NCI-H69 (cell line): ENCODE data around the gene PNRC1.
A peak's percentile ranks its signal among the peaks of the same experiment; 100 is the strongest.
"Not testable (repeated sequence)": the region's sequence is repeated elsewhere in the genome, so short reads cannot be mapped to it uniquely, and the experiment has no call there.

Experiments
- DNase-seq: peaks from one replicate; lab custom pipeline; 2025; lab: John Stamatoyannopoulos, UW

PNRC1 gene

GRCh38 chr6:89059227-89059626 lies 21.3 kb upstream of the PNRC1 start:
- no peak for DNase-seq

- no peak for DNase-seq
Observed at GRCh38 chr6:89063881-89064280, 16.7 kb upstream of the PNRC1 start.

GRCh38 chr6:89064931-89065330 lies 15.6 kb upstream of the PNRC1 start:
- not testable (repeated sequence) for DNase-seq

GRCh38 chr6:89066121-89066520 lies 14.4 kb upstream of the PNRC1 start:
- not testable (repeated sequence) for DNase-seq

GRCh38 chr6:89066940-89067646 lies 13.5 kb upstream of the PNRC1 start:
- peak; percentile 21 for DNase-seq

- DNase-seq: no peak
Observed at GRCh38 chr6:89067796-89068195, 12.8 kb upstream of the PNRC1 start.

GRCh38 chr6:89068695-89069094 lies 11.9 kb upstream of the PNRC1 start:
- DNase-seq: no peak

GRCh38 chr6:89069536-89070163 lies 10.9 kb upstream of the PNRC1 start:
- DNase-seq: no peak

- DNase-seq: peak; percentile 24
Observed at GRCh38 chr6:89071036-89071435, 9.5 kb upstream of the PNRC1 start.

- no peak for DNase-seq
Observed at GRCh38 chr6:89073014-89073620, 7.4 kb upstream of the PNRC1 start.

GRCh38 chr6:89073840-89074239 lies 6.7 kb upstream of the PNRC1 start:
- DNase-seq: no peak

- DNase-seq: peak; percentile 76
Observed at GRCh38 chr6:89079511-89080234, 878 bp upstream of the PNRC1 start.

GRCh38 chr6:89081129-89081422 lies 525 bp downstream of the PNRC1 start:
- peak; percentile 74 for DNase-seq

GRCh38 chr6:89081423-89082322 lies 1.1 kb downstream of the PNRC1 start:
- peak; percentile 99 for DNase-seq

- peak; percentile 34 for DNase-seq
Observed at GRCh38 chr6:89082486-89082891, 1.9 kb downstream of the PNRC1 start.

- no peak for DNase-seq
Observed at GRCh38 chr6:89084542-89084941, 4.0 kb downstream of the PNRC1 start.

- DNase-seq: no peak
Observed at GRCh38 chr6:89084954-89085353, 4.4 kb downstream of the PNRC1 start.

- no peak for DNase-seq
Observed at GRCh38 chr6:89085409-89086205, 5.1 kb downstream of the PNRC1 start.

GRCh38 chr6:89087881-89088280 lies 7.3 kb downstream of the PNRC1 start:
- DNase-seq: no peak

GRCh38 chr6:89098461-89098860 lies 17.9 kb downstream of the PNRC1 start:
- no peak for DNase-seq

GRCh38 chr6:89100114-89100513 lies 19.6 kb downstream of the PNRC1 start:
- DNase-seq: no peak
